Loucy (cell line): ENCODE measurements around the gene EPB41L1.

ENCODE experiments used
- H2AFZ ChIP-seq: fragments of 200-600 bp; sonication (generic); 2 replicates; pipeline ENCODE4 v1.6.0; 2016; ENCODE audit warnings: antibody characterized with exemption, mild to moderate bottlenecking, low read length, moderate library complexity
- H3F3A ChIP-seq: fragments of 200-600 bp; 2 replicates; pipeline ENCODE4 v1.6.0; 2016; ENCODE audit warnings: antibody characterized with exemption, low read depth, mild to moderate bottlenecking
- H3K27me3 ChIP-seq: fragments of 200-600 bp; sonication (generic); 2 replicates; pipeline ENCODE4 v1.6.1; 2014; ENCODE audit warnings: low read length, mild to moderate bottlenecking; ENCODE audit not compliant: insufficient read depth, poor library complexity, severe bottlenecking
- H3K36me3 ChIP-seq: fragments of 200-600 bp; sonication (generic); 2 replicates; pipeline ENCODE4 v1.6.1; 2016; ENCODE audit warnings: low read length; ENCODE audit not compliant: insufficient read depth
- H3K4me1 ChIP-seq: fragments of 200-600 bp; sonication (generic); 2 replicates; pipeline ENCODE4 v1.5.1; 2014; ENCODE audit warnings: low read length, mild to moderate bottlenecking; ENCODE audit not compliant: insufficient read depth, poor library complexity, severe bottlenecking
- H3K4me2 ChIP-seq: fragments of 200-600 bp; sonication (generic); 2 replicates; pipeline ENCODE4 v1.6.0; 2014; ENCODE audit warnings: antibody characterized with exemption, low read length, low read depth, mild to moderate bottlenecking; ENCODE audit not compliant: poor library complexity, severe bottlenecking
- H3K4me3 ChIP-seq: fragments of 200-600 bp; sonication (generic); 2 replicates; pipeline ENCODE4 v1.5.1; 2014; ENCODE audit warnings: low read length, mild to moderate bottlenecking, mixed read lengths; ENCODE audit not compliant: poor library complexity, severe bottlenecking
- H3K79me2 ChIP-seq: fragments of 200-600 bp; sonication (generic); 2 replicates; pipeline ENCODE4 v1.6.1; 2014; ENCODE audit warnings: low read length; ENCODE audit not compliant: insufficient read depth
- H3K9ac ChIP-seq: fragments of 200-600 bp; sonication (generic); 2 replicates; pipeline ENCODE4 v1.6.0; 2014; ENCODE audit warnings: mild to moderate bottlenecking, low read depth, low read length, moderate library complexity; ENCODE audit not compliant: poor library complexity, severe bottlenecking
- H3K9me2 ChIP-seq: fragments of 200-600 bp; sonication (generic); replicated peaks from 2 replicates; pipeline ENCODE4 v1.6.1; 2016; ENCODE audit warnings: low read depth, low read length, mixed read lengths
- H3K9me3 ChIP-seq: fragments of 200-600 bp; sonication (generic); 2 replicates; pipeline ENCODE4 v1.6.1; 2014; ENCODE audit warnings: mild to moderate bottlenecking, antibody characterized with exemption, low read length, low read depth; ENCODE audit not compliant: insufficient read depth
- H4K20me1 ChIP-seq: fragments of 200-600 bp; sonication (generic); 2 replicates; pipeline ENCODE4 v1.6.0; 2014; ENCODE audit warnings: antibody characterized with exemption, low read length, mild to moderate bottlenecking; ENCODE audit not compliant: insufficient read depth, poor library complexity, severe bottlenecking
- CTCF ChIP-seq: fragments of 200-600 bp; sonication (generic); conservative IDR thresholded peaks from 2 replicates; pipeline ENCODE4 v1.5.1; 2014; ENCODE audit warnings: mild to moderate bottlenecking, antibody characterized with exemption, low read length
- EZH2phosphoT487 ChIP-seq: fragments of 200-600 bp; IDR thresholded peaks from 2 replicates; pipeline ENCODE4 v1.6.1; 2018; ENCODE audit warnings: antibody characterized with exemption, mild to moderate bottlenecking, moderate library complexity, borderline replicate concordance

The EPB41L1 gene

GRCh38 chr20:36231331-36231730 is 76.8 kb downstream of the EPB41L1 start:
- H2AFZ ChIP-seq: no peak overlapping the region
- no peaks in the 10 kb centered on the region for H3K4me1 ChIP-seq
- no peak overlapping the region for H3K4me2 ChIP-seq
- H3K27me3 ChIP-seq: no peaks in the 10 kb centered on the region
- H3K9me2 ChIP-seq: no peaks in the 10 kb centered on the region
- no peak overlapping the region for H3K4me3 ChIP-seq
- H3K9me3 ChIP-seq: no peaks in the 10 kb centered on the region
- H3F3A ChIP-seq: no peaks in the 10 kb centered on the region
- TF ChIP-seq EZH2phosphoT487: no peak
- no peak for TF ChIP-seq CTCF
- no peaks in the 10 kb centered on the region for H3K36me3 ChIP-seq
- H3K9ac ChIP-seq: no peak overlapping the region
- no peaks in the 10 kb centered on the region for H4K20me1 ChIP-seq
- peaks cover 1% of the 10 kb centered on the region for H3K79me2 ChIP-seq

GRCh38 chr20:36234771-36235320 is 80.3 kb downstream of the EPB41L1 start:
- peaks cover 21% of the 10 kb centered on the region for H4K20me1 ChIP-seq
- H3K27me3 ChIP-seq: no peaks in the 10 kb centered on the region
- no peaks in the 10 kb centered on the region for H3K9me2 ChIP-seq
- H2AFZ ChIP-seq: peak overlapping the region; percentile 32; the same call in 1 of the 2 replicates
- no peaks in the 10 kb centered on the region for H3F3A ChIP-seq
- H3K9me3 ChIP-seq: no peaks in the 10 kb centered on the region
- TF ChIP-seq CTCF: no peak
- TF ChIP-seq EZH2phosphoT487: no peak
- peaks cover 36% of the 10 kb centered on the region for H3K79me2 ChIP-seq
- no peak overlapping the region for H3K4me2 ChIP-seq
- H3K9ac ChIP-seq: no peak overlapping the region
- no peak overlapping the region for H3K4me3 ChIP-seq
- peaks cover 19% of the 10 kb centered on the region for H3K4me1 ChIP-seq
- peaks cover 2% of the 10 kb centered on the region; the same call in 1 of the 2 replicates for H3K36me3 ChIP-seq

- H3K79me2 ChIP-seq: peaks cover 44% of the 10 kb centered on the region
- H3K9ac ChIP-seq: peak within 1 kb of the TSS; percentile 80
- peak within 1 kb of the TSS; percentile 100 for H2AFZ ChIP-seq
- no peaks in the 10 kb centered on the region for H3K9me2 ChIP-seq
- no peaks in the 10 kb centered on the region for H3K27me3 ChIP-seq
- peaks cover 14% of the 10 kb centered on the region; the same call in 1 of the 2 replicates for H3K36me3 ChIP-seq
- peaks cover 19% of the 10 kb centered on the region for H3K4me1 ChIP-seq
- TF ChIP-seq CTCF (no peak), EZH2phosphoT487 (no peak)
- peak within 1 kb of the TSS; percentile 96 for H3K4me2 ChIP-seq
- peaks cover 27% of the 10 kb centered on the region for H4K20me1 ChIP-seq
- no peaks in the 10 kb centered on the region for H3F3A ChIP-seq
- peak within 1 kb of the TSS; percentile 80 for H3K4me3 ChIP-seq
- no peaks in the 10 kb centered on the region for H3K9me3 ChIP-seq
Measured at GRCh38 chr20:36235892-36236785, 81.6 kb downstream of the EPB41L1 start, which contains the start of gene AAR2. Gene AAR2, plus strand, starts transcription at chr20:36236478. Its CDS starts 3,391 bp downstream, at chr20:36239869.
